SK-N-SH (cell line): Measurements from ENCODE around the gene TBXAS1. TPM values are rescaled to one million over a fixed set of nuclear protein-coding genes. Genes with fewer than 3 reads are reported as not detected.

Experiments
- CTCF ChIA-PET: fragments of 300-600, 350-600 bp; formaldehyde crosslinking; extraction: SDS; loops from one replicate; lab custom pipeline; 2021; lab: Yijun Ruan, JAX
- POLR2A ChIA-PET: fragments of 350-600 bp; sonication (Branson Sonifier 250); formaldehyde crosslinking; extraction: SDS; loops from one replicate; lab custom pipeline; 2020; ENCODE audit warnings: antibody characterized with exemption, inconsistent platforms; lab: Yijun Ruan, JAX
- DNase-seq: peaks from one replicate; pipeline ENCODE4 v3.0.0; 2012
- H2AFZ ChIP-seq: fragments of 200-600 bp; sonication (generic); 2 replicates; pipeline ENCODE4 v1.8.1; 2016; ENCODE audit warnings: antibody characterized with exemption, mild to moderate bottlenecking, low read depth
- H3F3A ChIP-seq: fragments of 200-600 bp; sonication (generic); replicated peaks from 2 replicates; pipeline ENCODE3; 2016; ENCODE audit warnings: antibody characterized with exemption, mild to moderate bottlenecking; ENCODE audit not compliant: insufficient read depth
- H3K27ac ChIP-seq, 2 experiments: fragments of 200-500 bp in 1 of 2; fragments of 200-600 bp in 1 of 2; sonication (Bioruptor generic) in 1 of 2; sonication (generic), shearing (Covaris generic) in 1 of 2; 2 replicates each; pipeline versions ENCODE4 v1.5.1 to v1.6.1; 2014 to 2016; ENCODE audit warnings: low read depth in 2 of 2, inconsistent platforms in 1 of 2, low read length in 1 of 2, mild to moderate bottlenecking in 1 of 2, mixed read lengths in 1 of 2
- H3K27me3 ChIP-seq: fragments of 200-600 bp; sonication (generic), shearing (Covaris generic); 2 replicates; pipeline ENCODE4 v1.6.1; 2016; ENCODE audit warnings: mixed run types; ENCODE audit not compliant: insufficient read depth
- H3K36me3 ChIP-seq, 2 experiments: fragments of 200-500 bp in 1 of 2; fragments of 200-600 bp in 1 of 2; sonication (Bioruptor generic) in 1 of 2; sonication (generic) in 1 of 2; replicated peaks in 1 of 2; 2 replicates each; pipeline versions ENCODE3 to v1.5.1; 2014 to 2016; ENCODE audit warnings: low read length in 1 of 2, mild to moderate bottlenecking in 1 of 2; ENCODE audit not compliant: insufficient read depth in 2 of 2, control insufficient read depth in 1 of 2
- H3K4me1 ChIP-seq, 2 experiments: fragments of 200-500 bp in 1 of 2; fragments of 200-600 bp in 1 of 2; sonication (Bioruptor generic) in 1 of 2; sonication (generic), shearing (Covaris generic) in 1 of 2; 2 replicates each; pipeline versions ENCODE4 v1.5.1 to v1.6.1; 2014 to 2016; ENCODE audit warnings: low read depth in 1 of 2, low read length in 1 of 2, mixed run types in 1 of 2; ENCODE audit not compliant: insufficient read depth in 2 of 2, control insufficient read depth in 1 of 2
- H3K4me2 ChIP-seq: fragments of 200-600 bp; sonication (generic), shearing (Covaris generic); 2 replicates; pipeline ENCODE4 v1.6.1; 2017; ENCODE audit warnings: mixed run types
- H3K4me3 ChIP-seq, 2 experiments: fragments of 200-500 bp in 1 of 2; fragments of 200-600 bp in 1 of 2; sonication (Bioruptor generic) in 1 of 2; sonication (generic), shearing (Covaris generic) in 1 of 2; 2 replicates each; pipeline versions ENCODE4 v1.5.1 to v1.8.1; 2014 to 2016; ENCODE audit warnings: low read depth in 2 of 2, inconsistent platforms in 1 of 2, low read length in 1 of 2, mild to moderate bottlenecking in 1 of 2, mixed read lengths in 1 of 2, moderate library complexity in 1 of 2
- H3K79me2 ChIP-seq: fragments of 200-600 bp; sonication (generic); 2 replicates; pipeline ENCODE4 v1.8.1; 2017; ENCODE audit warnings: mild to moderate bottlenecking; ENCODE audit not compliant: insufficient read depth
- H3K9ac ChIP-seq: fragments of 200-600 bp; sonication (generic); 2 replicates; pipeline ENCODE4 v1.6.1; 2017; ENCODE audit warnings: mixed run types
- H3K9me2 ChIP-seq: fragments of 200-600 bp; sonication (generic); 2 replicates; pipeline ENCODE4 v1.6.1; 2017; ENCODE audit warnings: mixed run types
- H3K9me3 ChIP-seq: fragments of 200-600 bp; sonication (generic); 2 replicates; pipeline ENCODE4 v1.6.1; 2017; ENCODE audit warnings: mixed run types, mild to moderate bottlenecking, moderate library complexity
- H4K20me1 ChIP-seq: fragments of 200-600 bp; sonication (generic); 2 replicates; pipeline ENCODE4 v1.6.1; 2017; ENCODE audit warnings: mild to moderate bottlenecking, mixed run types; ENCODE audit not compliant: insufficient read depth
- CHD2 ChIP-seq: fragments of 150-350 bp; IDR thresholded peaks from 2 replicates; pipeline ENCODE4 v1.6.1; 2018; ENCODE audit warnings: low read length; ENCODE audit not compliant: partially characterized antibody
- CTCF ChIP-seq: fragments of 200-600 bp; sonication (generic); IDR thresholded peaks from 2 replicates; pipeline ENCODE4 v1.6.1; 2017; ENCODE audit warnings: antibody characterized with exemption, mild to moderate bottlenecking, moderate library complexity
- EP300 ChIP-seq, 2 experiments: IDR thresholded peaks; 2 replicates each; pipeline versions ENCODE4 v1.4.0 to v1.6.1; 2012; ENCODE audit warnings: borderline replicate concordance in 1 of 2, low read depth in 1 of 2, low read length in 1 of 2
- FOSL2 ChIP-seq: IDR thresholded peaks from 2 replicates; pipeline ENCODE4 v1.4.0; 2012; ENCODE audit warnings: low read depth, mild to moderate bottlenecking, moderate library complexity, borderline replicate concordance
- FOXM1 ChIP-seq: IDR thresholded peaks from 2 replicates; pipeline ENCODE4 v1.4.0; 2012; ENCODE audit warnings: low read depth, mild to moderate bottlenecking
- GABPA ChIP-seq: IDR thresholded peaks from 2 replicates; pipeline ENCODE4 v1.4.0; 2012; ENCODE audit warnings: low read depth, mild to moderate bottlenecking
- MEF2A ChIP-seq: IDR thresholded peaks from 2 replicates; pipeline ENCODE4 v1.4.0; 2012; ENCODE audit warnings: low read depth, borderline replicate concordance
- MXI1 ChIP-seq: IDR thresholded peaks from 2 replicates; pipeline ENCODE4 v1.6.1; 2012; ENCODE audit warnings: mild to moderate bottlenecking, low read depth, low read length, improper control_type of control experiment
- NRF1 ChIP-seq: IDR thresholded peaks from 2 replicates; pipeline ENCODE4 v1.6.1; 2012; ENCODE audit warnings: low read depth, mild to moderate bottlenecking, low read length
- POLR2AphosphoS5 ChIP-seq: IDR thresholded peaks from 2 replicates; pipeline ENCODE4 v1.6.1; 2012; ENCODE audit warnings: low read depth, low read length
- RAD21 ChIP-seq: IDR thresholded peaks from 2 replicates; pipeline ENCODE4 v1.6.1; 2012; ENCODE audit warnings: mild to moderate bottlenecking, low read length
- RCOR1 ChIP-seq: fragments of 150-350 bp; IDR thresholded peaks from 2 replicates; pipeline ENCODE4 v1.6.1; 2017; ENCODE audit warnings: antibody characterized with exemption, low read length
- REST ChIP-seq: IDR thresholded peaks from 2 replicates; pipeline ENCODE4 v1.6.1; 2012; ENCODE audit warnings: mild to moderate bottlenecking, low read depth, low read length, moderate library complexity
- RFX5 ChIP-seq: IDR thresholded peaks from 2 replicates; pipeline ENCODE4 v1.6.1; 2012; ENCODE audit warnings: mild to moderate bottlenecking, improper control_type of control experiment, low read length
- RXRA ChIP-seq: IDR thresholded peaks from 2 replicates; pipeline ENCODE4 v1.4.0; 2012; ENCODE audit warnings: low read depth, mild to moderate bottlenecking, borderline replicate concordance
- SIN3A ChIP-seq: IDR thresholded peaks from 2 replicates; pipeline ENCODE4 v1.6.1; 2012; ENCODE audit warnings: low read depth, mild to moderate bottlenecking, low read length, moderate library complexity, borderline replicate concordance
- SMC3 ChIP-seq: IDR thresholded peaks from 2 replicates; pipeline ENCODE4 v1.6.1; 2012; ENCODE audit warnings: low read depth, low read length, improper control_type of control experiment
- TAF1 ChIP-seq: IDR thresholded peaks from 2 replicates; pipeline ENCODE4 v1.6.1; 2012; ENCODE audit warnings: low read depth, mild to moderate bottlenecking, low read length, moderate library complexity, borderline replicate concordance
- TEAD4 ChIP-seq: IDR thresholded peaks from 2 replicates; pipeline ENCODE4 v1.4.0; 2012; ENCODE audit warnings: mild to moderate bottlenecking, borderline replicate concordance; ENCODE audit not compliant: insufficient read depth
- ZBTB33 ChIP-seq: IDR thresholded peaks from 2 replicates; pipeline ENCODE4 v1.4.0; 2012; ENCODE audit warnings: low read depth, borderline replicate concordance
- WGBS: methylation state at CpG from one replicate; pipeline ENCODE4 v1.1.6; 2017; ENCODE audit warnings: low lambda C conversion rate; 5-methylcytosine and 5-hydroxymethylcytosine counted together
- polyA plus RNA-seq, 3 experiments: library from polyadenylated mRNA; depleted of rRNA; stranded (reverse); fragments of >200 nt; gene quantifications; 2 replicates each; pipeline ENCODE4 v1.2.3, GENCODE V29; 2012

TBXAS1 gene
- polyA plus RNA-seq, 1 of the 3 experiments (the other 2 are of a cell fraction): 4.4 TPM

GRCh38 chr7:139823959-139824521, 5.0 kb upstream of the TBXAS1 start:
- Histone ChIP-seq H3K79me2 (no peaks in the 10 kb centered on the region), H3K27ac (no peak overlapping the region)
- CTCF ChIA-PET: interaction anchor here (0.9 to 2.5 kb wide), 5 partner anchors 9 to 178 kb away, joined by 3 to 7 read pairs (median 3); no protein-coding TSS in a partner anchor
- no peak for TF ChIP-seq REST
- no peak for TF ChIP-seq MEF2A
- no peak for TF ChIP-seq FOSL2
- TF ChIP-seq CHD2: no peak
- TF ChIP-seq TAF1: no peak
- no peak for TF ChIP-seq RAD21
- no peak for TF ChIP-seq EP300 (IDR thresholded peaks at IDR 0.05; ENCODE audit: borderline replicate concordance in 1 of 2, low read depth in 1 of 2, low read length in 1 of 2)
- no peak for TF ChIP-seq SMC3
- TF ChIP-seq FOXM1: no peak
- TF ChIP-seq RXRA: no peak
- no peak for TF ChIP-seq RCOR1
- TF ChIP-seq CTCF: no peak
- no peak for TF ChIP-seq POLR2AphosphoS5
- no peak for TF ChIP-seq NRF1
- TF ChIP-seq SIN3A: no peak
- no peak for TF ChIP-seq TEAD4
- no peak for TF ChIP-seq RFX5
- no peak for TF ChIP-seq MXI1
- TF ChIP-seq ZBTB33: no peak
- TF ChIP-seq GABPA: no peak
- TF ChIP-seq, all 33 proteins: peak for 0
- POLR2A ChIA-PET: interaction anchor here (0.6 kb wide), 1 partner anchor 11 kb away, joined by 5 read pairs; no protein-coding TSS in a partner anchor
- H3K36me3 ChIP-seq: no peaks in the 10 kb centered on the region
- H3K9me3 ChIP-seq: no peaks in the 10 kb centered on the region
- H3K4me1 ChIP-seq: peaks cover 2 to 7% of the 10 kb centered on the region in 2 experiments; a peak in 1 of 4 replicates
- no peaks in the 10 kb centered on the region for H3F3A ChIP-seq
- H2AFZ ChIP-seq: no peak overlapping the region
- DNase-seq: no peak
- peaks cover 26% of the 10 kb centered on the region; the same call in 1 of the 2 replicates for H3K27me3 ChIP-seq
- 72% methylated on average over 8 of the region's 8 CpGs for WGBS
- no peak overlapping the region for H3K9ac ChIP-seq
- H3K9me2 ChIP-seq: no peaks in the 10 kb centered on the region
- H4K20me1 ChIP-seq: no peaks in the 10 kb centered on the region
- no peak overlapping the region for H3K4me3 ChIP-seq
- no peak overlapping the region for H3K4me2 ChIP-seq
